Chondrocyte (in vitro differentiated cells): ENCODE results near the gene MED13. TPM values are rescaled to one million over a fixed set of nuclear protein-coding genes. Genes with fewer than 3 reads are reported as not detected.

Source experiments
- DNase-seq: peaks from one replicate; pipeline ENCODE4 v3.0.0; 2021; ENCODE audit warnings: mixed read lengths, low spot score
- H3K27ac Mint-ChIP-seq: one replicate; pipeline ENCODE4 v1.8.0; 2021; ENCODE audit warnings: mild to moderate bottlenecking, moderate library complexity, mixed read lengths; ENCODE audit not compliant: unreplicated experiment
- H3K27me3 Mint-ChIP-seq: 2 replicates; pipeline ENCODE4 v1.8.0; 2021; ENCODE audit warnings: low read depth, mixed read lengths
- H3K36me3 Mint-ChIP-seq: 2 replicates; pipeline ENCODE4 v1.8.0; 2021; ENCODE audit warnings: low read depth, mixed read lengths
- H3K4me1 Mint-ChIP-seq: 2 replicates; pipeline ENCODE4 v1.8.0; 2021; ENCODE audit warnings: low read depth, mild to moderate bottlenecking, mixed read lengths
- H3K4me3 Mint-ChIP-seq: one replicate; pipeline ENCODE4 v1.8.0; 2021; ENCODE audit warnings: mild to moderate bottlenecking, moderate library complexity, mixed read lengths; ENCODE audit not compliant: unreplicated experiment
- H3K9me3 Mint-ChIP-seq: 2 replicates; pipeline ENCODE4 v1.8.0; 2021; ENCODE audit warnings: low read depth, mixed read lengths
- CTCF ChIP-seq: fragments of 200-600 bp; sonication (generic); IDR thresholded peaks from 2 replicates; pipeline ENCODE4 v1.5.0; 2021; ENCODE audit warnings: antibody characterized with exemption, mild to moderate bottlenecking, moderate library complexity
- total RNA-seq: library from RNA; stranded (reverse); gene quantifications from 3 replicates; pipeline ENCODE4 v1.2.1, GENCODE V29; 2021

The MED13 gene
- total RNA-seq, 1 donor from 2014 or later, result 53.0 TPM

DNA sequence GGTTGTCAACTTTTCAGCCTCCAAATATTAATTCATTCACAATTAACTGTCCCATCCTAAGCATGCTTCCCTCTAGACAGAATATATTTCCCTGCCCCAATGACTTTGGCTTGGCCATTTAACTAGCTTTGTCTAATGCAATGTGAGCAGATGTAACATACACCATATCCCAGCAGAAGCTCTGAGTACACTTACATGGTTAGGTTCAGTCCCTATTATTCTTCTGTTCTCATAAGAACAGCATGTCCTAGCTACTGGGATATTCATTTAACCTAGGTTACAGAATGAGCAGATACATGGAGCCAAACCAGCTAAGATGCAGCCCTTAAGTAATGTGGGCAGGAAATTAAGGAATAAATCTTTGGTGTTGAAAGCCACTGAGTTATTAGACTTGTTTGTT lies 31.8 kb downstream of the MED13 start:
- no peaks in the 10 kb centered on the region for H3K9me3 Mint-ChIP-seq
- peaks cover 28% of the 10 kb centered on the region for H3K36me3 Mint-ChIP-seq
- H3K4me1 Mint-ChIP-seq, result peaks cover 8% of the 10 kb centered on the region
- H3K27ac Mint-ChIP-seq, result no peak overlapping the region
- no peak for DNase-seq
- no peaks in the 10 kb centered on the region for H3K27me3 Mint-ChIP-seq
- no peak overlapping the region for H3K4me3 Mint-ChIP-seq
- no peak for TF ChIP-seq CTCF

- DNase-seq, result no peak
- no peak overlapping the region for H3K27ac Mint-ChIP-seq
- no peak overlapping the region for H3K4me3 Mint-ChIP-seq
- peaks cover 8% of the 10 kb centered on the region for H3K4me1 Mint-ChIP-seq
- H3K36me3 Mint-ChIP-seq, result peaks cover 35% of the 10 kb centered on the region
- no peaks in the 10 kb centered on the region for H3K27me3 Mint-ChIP-seq
- no peak for TF ChIP-seq CTCF
- no peaks in the 10 kb centered on the region for H3K9me3 Mint-ChIP-seq
Observed at GRCh38 chr17:62032480-62032879, 32.6 kb downstream of the MED13 start.

- no peaks in the 10 kb centered on the region for H3K27me3 Mint-ChIP-seq
- no peaks in the 10 kb centered on the region for H3K9me3 Mint-ChIP-seq
- peaks cover 9% of the 10 kb centered on the region for H3K4me1 Mint-ChIP-seq
- H3K4me3 Mint-ChIP-seq, result no peak overlapping the region
- peaks cover 44% of the 10 kb centered on the region for H3K36me3 Mint-ChIP-seq
- H3K27ac Mint-ChIP-seq, result peak overlapping the region; percentile 22
- no peak for TF ChIP-seq CTCF
- no peak for DNase-seq
Observed at GRCh38 chr17:62030264-62030663, 34.8 kb downstream of the MED13 start.

DNA sequence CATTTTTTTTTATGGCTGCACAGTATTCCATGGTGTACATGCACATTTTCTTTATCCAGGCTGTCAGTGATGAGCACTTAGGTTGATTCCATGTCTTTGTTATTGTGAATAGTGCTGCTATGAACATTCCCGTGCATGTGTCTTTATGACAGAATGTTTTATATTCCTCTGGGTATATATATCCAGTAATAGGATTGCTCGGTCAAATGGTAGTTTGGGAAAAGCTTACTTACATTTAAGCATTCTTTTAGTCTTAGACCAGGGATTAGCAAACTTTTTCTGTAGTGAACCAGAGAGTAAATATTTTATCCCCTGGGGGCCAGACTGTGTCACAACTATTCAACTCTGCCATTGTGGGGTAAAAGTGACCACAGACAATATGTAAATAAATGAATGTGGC lies 40.2 kb downstream of the MED13 start:
- no peak overlapping the region for H3K4me3 Mint-ChIP-seq
- no peaks in the 10 kb centered on the region for H3K27me3 Mint-ChIP-seq
- peaks cover 36% of the 10 kb centered on the region for H3K36me3 Mint-ChIP-seq
- no peaks in the 10 kb centered on the region for H3K9me3 Mint-ChIP-seq
- H3K4me1 Mint-ChIP-seq, result peaks cover 4% of the 10 kb centered on the region
- no peak for TF ChIP-seq CTCF
- no peak for DNase-seq
- no peak overlapping the region for H3K27ac Mint-ChIP-seq

DNA sequence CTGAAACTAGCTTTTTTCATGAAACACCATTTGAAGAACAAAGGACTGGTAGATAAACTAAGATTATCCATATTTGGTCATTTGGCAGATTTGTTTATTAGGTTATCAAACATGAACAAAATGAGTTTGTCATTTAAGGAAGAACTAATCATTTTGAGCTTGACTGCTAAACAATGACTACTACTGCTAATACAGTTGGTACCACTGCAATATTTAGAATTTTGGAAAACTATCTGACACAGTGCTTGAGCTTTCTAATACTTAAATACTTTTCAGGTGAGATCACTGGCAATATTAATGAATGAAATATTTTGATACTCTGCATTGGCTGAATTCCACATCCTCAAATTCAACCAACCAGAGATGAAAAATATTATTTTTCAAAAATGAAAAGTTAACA lies 47.2 kb downstream of the MED13 start:
- Mint-ChIP-seq H3K4me1 (peaks cover 19% of the 10 kb centered on the region), H3K27me3 (no peaks in the 10 kb centered on the region), H3K9me3 (no peaks in the 10 kb centered on the region), H3K36me3 (peaks cover 17% of the 10 kb centered on the region), H3K27ac (peak overlapping the region; percentile 42), H3K4me3 (no peak overlapping the region)
- TF ChIP-seq CTCF, result no peak
- DNase-seq, result no peak
